ENCODE measurements around the gene DDX28. TPM values are rescaled to one million over a fixed set of nuclear protein-coding genes. Genes with fewer than 3 reads are reported as not detected.

DDX28 gene
- total RNA-seq, 1 experiment from 2014 or later: 16.8 TPM

- Mint-ChIP-seq H3K27me3 (ENCODE audit: unreplicated experiment) (peaks cover 39% of the 10 kb centered on the region), H3K4me3 (ENCODE audit: low read depth, unreplicated experiment) (no peak within 1 kb of the TSS), H3K36me3 (ENCODE audit: insufficient read depth, unreplicated experiment) (no peaks in the 10 kb centered on the region), H3K9me3 (ENCODE audit: low read depth, unreplicated experiment) (no peaks in the 10 kb centered on the region), H3K4me1 (ENCODE audit: low read depth, unreplicated experiment) (peaks cover 6% of the 10 kb centered on the region), H3K27ac (ENCODE audit: unreplicated experiment) (no peak within 1 kb of the TSS)
- no peak for DNase-seq
- TF ChIP-seq CTCF (IDR thresholded peaks at IDR 0.05; ENCODE audit: unreplicated experiment): no peak
- intact Hi-C loops (cut with micrococcal nuclease; ENCODE audit: unreplicated experiment): no loop called here
- CTCF ChIA-PET: no interaction called here
- no TSS peak for BruUV-seq (replicated peaks)
Observed at GRCh38 chr16:67979955-67980678, 42.9 kb downstream of the DDX28 start, which contains the start of gene DPEP3. Gene DPEP3 (minus strand): TSS chr16:67980499. CDS start chr16:67980380, 119 bp downstream.

GRCh38 chr16:67977469-67978227, 45.4 kb downstream of the DDX28 start:
- Mint-ChIP-seq H3K4me3 (ENCODE audit: low read depth, unreplicated experiment) (no peak overlapping the region), H3K27me3 (ENCODE audit: unreplicated experiment) (peaks cover 34% of the 10 kb centered on the region), H3K9me3 (ENCODE audit: low read depth, unreplicated experiment) (no peaks in the 10 kb centered on the region), H3K4me1 (ENCODE audit: low read depth, unreplicated experiment) (no peaks in the 10 kb centered on the region), H3K27ac (ENCODE audit: unreplicated experiment) (no peak overlapping the region), H3K36me3 (ENCODE audit: insufficient read depth, unreplicated experiment) (no peaks in the 10 kb centered on the region)
- no peak for TF ChIP-seq CTCF (IDR thresholded peaks at IDR 0.05; ENCODE audit: unreplicated experiment)
- intact Hi-C loops (cut with micrococcal nuclease; ENCODE audit: unreplicated experiment): no loop called here
- no TSS peak for BruUV-seq (replicated peaks)
- CTCF ChIA-PET: no interaction called here
- DNase-seq: no peak

- Mint-ChIP-seq H3K27ac (ENCODE audit: unreplicated experiment) (no peak overlapping the region), H3K9me3 (ENCODE audit: low read depth, unreplicated experiment) (no peaks in the 10 kb centered on the region), H3K27me3 (ENCODE audit: unreplicated experiment) (peaks cover 31% of the 10 kb centered on the region), H3K4me1 (ENCODE audit: low read depth, unreplicated experiment) (no peaks in the 10 kb centered on the region), H3K36me3 (ENCODE audit: insufficient read depth, unreplicated experiment) (no peaks in the 10 kb centered on the region), H3K4me3 (ENCODE audit: low read depth, unreplicated experiment) (no peak overlapping the region)
- no TSS peak for BruUV-seq (replicated peaks)
- TF ChIP-seq CTCF (IDR thresholded peaks at IDR 0.05; ENCODE audit: unreplicated experiment): no peak
- DNase-seq: no peak
- CTCF ChIA-PET: no interaction called here
- intact Hi-C loops (cut with micrococcal nuclease; ENCODE audit: unreplicated experiment): no loop called here
Observed at GRCh38 chr16:67977005-67977404, 46.0 kb downstream of the DDX28 start.

- Mint-ChIP-seq H3K4me1 (ENCODE audit: low read depth, unreplicated experiment) (no peaks in the 10 kb centered on the region), H3K36me3 (ENCODE audit: insufficient read depth, unreplicated experiment) (no peaks in the 10 kb centered on the region), H3K4me3 (ENCODE audit: low read depth, unreplicated experiment) (no peak overlapping the region), H3K27me3 (ENCODE audit: unreplicated experiment) (peaks cover 31% of the 10 kb centered on the region), H3K9me3 (ENCODE audit: low read depth, unreplicated experiment) (no peaks in the 10 kb centered on the region), H3K27ac (ENCODE audit: unreplicated experiment) (no peak overlapping the region)
- intact Hi-C loops (cut with micrococcal nuclease; ENCODE audit: unreplicated experiment): no loop called here
- no peak for TF ChIP-seq CTCF (IDR thresholded peaks at IDR 0.05; ENCODE audit: unreplicated experiment)
- no peak for DNase-seq
- no TSS peak for BruUV-seq (replicated peaks)
- CTCF ChIA-PET: no interaction called here
Observed at GRCh38 chr16:67976205-67976604, 46.8 kb downstream of the DDX28 start.
